ENCODE data around the gene FPR2.

FPR2 gene

DNA sequence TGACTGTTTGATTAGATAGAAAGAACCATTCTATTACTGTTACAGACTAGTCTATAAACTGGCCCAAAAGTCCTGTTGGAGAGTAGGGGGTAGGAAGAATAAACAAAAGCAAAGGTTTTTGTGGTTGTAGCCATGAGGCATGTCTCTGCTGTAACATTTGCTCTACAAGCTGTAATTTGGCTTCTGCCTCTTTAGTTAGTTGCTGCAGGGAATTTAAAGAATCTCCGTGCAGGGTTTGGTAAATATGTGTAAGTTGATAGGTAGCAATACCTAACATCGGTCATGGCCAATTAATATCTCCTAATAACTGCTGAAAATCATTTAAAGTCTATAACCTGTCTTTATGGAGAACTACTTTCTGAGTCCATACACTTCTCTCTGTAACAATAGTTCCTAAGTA lies 46.9 kb downstream of the FPR2 start:
- TF ChIP-seq, protein P1, sequence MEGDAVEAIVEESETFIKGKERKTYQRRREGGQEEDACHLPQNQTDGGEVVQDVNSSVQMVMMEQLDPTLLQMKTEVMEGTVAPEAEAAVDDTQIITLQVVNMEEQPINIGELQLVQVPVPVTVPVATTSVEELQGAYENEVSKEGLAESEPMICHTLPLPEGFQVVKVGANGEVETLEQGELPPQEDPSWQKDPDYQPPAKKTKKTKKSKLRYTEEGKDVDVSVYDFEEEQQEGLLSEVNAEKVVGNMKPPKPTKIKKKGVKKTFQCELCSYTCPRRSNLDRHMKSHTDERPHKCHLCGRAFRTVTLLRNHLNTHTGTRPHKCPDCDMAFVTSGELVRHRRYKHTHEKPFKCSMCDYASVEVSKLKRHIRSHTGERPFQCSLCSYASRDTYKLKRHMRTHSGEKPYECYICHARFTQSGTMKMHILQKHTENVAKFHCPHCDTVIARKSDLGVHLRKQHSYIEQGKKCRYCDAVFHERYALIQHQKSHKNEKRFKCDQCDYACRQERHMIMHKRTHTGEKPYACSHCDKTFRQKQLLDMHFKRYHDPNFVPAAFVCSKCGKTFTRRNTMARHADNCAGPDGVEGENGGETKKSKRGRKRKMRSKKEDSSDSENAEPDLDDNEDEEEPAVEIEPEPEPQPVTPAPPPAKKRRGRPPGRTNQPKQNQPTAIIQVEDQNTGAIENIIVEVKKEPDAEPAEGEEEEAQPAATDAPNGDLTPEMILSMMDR (IDR thresholded peaks at IDR 0.05) = no peak
- no peak overlapping the region for H3K27ac ChIP-seq
- H3K4me1 ChIP-seq (ENCODE audit: control insufficient read depth in 1 of 2, insufficient read depth in 1 of 2, low read depth in 1 of 2, low read length in 1 of 2) = no peaks in the 10 kb centered on the region
- no peaks in the 10 kb centered on the region for H3K9me3 ChIP-seq
- no peak overlapping the region for H3K4me3 ChIP-seq (ENCODE audit: low read depth in 1 of 2, low read length in 1 of 2)
- no peaks in the 10 kb centered on the region for H3K36me3 ChIP-seq
- H3K27me3 ChIP-seq = no peaks in the 10 kb centered on the region

DNA sequence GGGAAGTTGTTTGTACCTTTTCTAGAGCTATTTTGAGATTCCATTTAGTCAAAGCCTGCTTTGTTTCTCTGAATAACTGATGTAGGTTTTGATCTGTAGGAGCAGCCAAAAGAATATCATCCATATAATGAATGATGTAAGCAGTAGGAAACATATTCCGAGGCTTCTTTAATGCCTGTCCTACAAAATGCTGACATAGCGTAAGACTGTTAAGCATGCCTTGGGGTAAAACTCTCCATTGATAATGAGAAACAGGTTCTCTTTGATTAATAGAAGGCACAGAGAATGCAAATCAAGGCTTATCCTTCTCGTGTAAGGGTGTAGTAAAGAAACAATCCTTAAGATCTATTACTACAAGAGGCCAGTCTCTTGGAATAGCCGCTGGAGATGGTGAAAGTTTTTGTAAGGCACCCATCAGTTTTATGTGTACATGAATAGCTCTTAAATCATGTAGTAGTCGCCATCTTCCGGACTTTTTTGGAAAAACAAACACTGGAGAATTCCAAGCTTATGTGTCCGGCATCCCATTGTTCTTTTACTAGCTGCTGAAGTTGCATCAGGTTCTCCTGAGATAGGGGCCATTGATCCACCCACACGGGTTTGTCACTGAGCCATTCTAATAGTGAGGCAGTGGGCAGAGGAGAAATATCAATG lies 47.5 kb downstream of the FPR2 start:
- Histone ChIP-seq H3K4me3 (ENCODE audit: low read depth in 1 of 2, low read length in 1 of 2) (no peak overlapping the region), H3K36me3 (no peaks in the 10 kb centered on the region), H3K27ac (no peak overlapping the region), H3K4me1 (ENCODE audit: control insufficient read depth in 1 of 2, insufficient read depth in 1 of 2, low read depth in 1 of 2, low read length in 1 of 2) (no peaks in the 10 kb centered on the region), H3K27me3 (no peaks in the 10 kb centered on the region), H3K9me3 (no peaks in the 10 kb centered on the region)
- TF ChIP-seq, protein P1 (IDR thresholded peaks at IDR 0.05) = no peak

DNA sequence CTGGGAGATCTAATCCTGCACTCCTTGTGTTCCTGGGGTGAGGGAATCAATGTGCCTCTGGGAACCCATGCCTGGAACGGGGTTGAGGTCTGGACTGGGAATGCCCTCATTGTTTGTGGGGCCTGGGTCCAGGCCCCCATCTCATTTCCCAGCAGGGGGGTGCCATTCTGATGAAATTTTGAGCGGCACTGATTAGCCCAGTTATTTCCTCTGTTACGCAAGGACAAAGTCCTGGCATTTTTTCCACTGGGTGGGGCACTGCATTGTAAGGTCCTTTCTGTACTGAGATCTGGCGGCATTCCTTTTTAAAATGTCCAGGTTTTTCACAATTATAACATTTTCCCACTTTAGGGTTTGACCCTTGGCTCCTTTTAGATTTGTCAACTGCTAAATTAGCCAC lies 48.8 kb downstream of the FPR2 start:
- H3K27ac ChIP-seq = no peak overlapping the region
- TF ChIP-seq, protein P1 (IDR thresholded peaks at IDR 0.05) = no peak
- no peaks in the 10 kb centered on the region for H3K4me1 ChIP-seq (ENCODE audit: control insufficient read depth in 1 of 2, insufficient read depth in 1 of 2, low read depth in 1 of 2, low read length in 1 of 2)
- H3K9me3 ChIP-seq = no peaks in the 10 kb centered on the region
- H3K27me3 ChIP-seq = no peaks in the 10 kb centered on the region
- no peaks in the 10 kb centered on the region for H3K36me3 ChIP-seq
- H3K4me3 ChIP-seq (ENCODE audit: low read depth in 1 of 2, low read length in 1 of 2) = no peak overlapping the region

DNA sequence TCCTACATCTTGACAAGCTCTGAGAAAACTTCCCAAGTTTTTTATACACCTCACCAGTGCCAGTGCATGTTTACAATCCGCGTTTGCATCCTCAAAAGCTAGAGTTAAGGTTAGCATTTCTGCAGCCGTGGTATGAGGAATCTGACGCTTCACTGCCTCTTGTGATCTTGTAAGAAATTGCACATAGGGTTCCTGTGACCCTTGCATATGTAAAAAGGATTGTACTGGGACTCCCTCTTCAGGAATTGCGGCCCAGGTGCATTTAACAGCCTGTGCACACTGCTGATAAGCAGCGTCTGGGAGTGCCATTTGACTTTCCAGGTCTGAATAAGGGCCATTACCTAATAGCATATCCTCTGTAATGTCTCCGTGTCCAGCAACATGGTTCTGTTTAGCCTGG lies 49.2 kb downstream of the FPR2 start:
- TF ChIP-seq, protein P1 (IDR thresholded peaks at IDR 0.05) = no peak
- Histone ChIP-seq H3K36me3 (no peaks in the 10 kb centered on the region), H3K27ac (no peak overlapping the region), H3K4me1 (ENCODE audit: control insufficient read depth in 1 of 2, insufficient read depth in 1 of 2, low read depth in 1 of 2, low read length in 1 of 2) (no peaks in the 10 kb centered on the region), H3K4me3 (ENCODE audit: low read depth in 1 of 2, low read length in 1 of 2) (no peak overlapping the region), H3K9me3 (no peaks in the 10 kb centered on the region), H3K27me3 (no peaks in the 10 kb centered on the region)

DNA sequence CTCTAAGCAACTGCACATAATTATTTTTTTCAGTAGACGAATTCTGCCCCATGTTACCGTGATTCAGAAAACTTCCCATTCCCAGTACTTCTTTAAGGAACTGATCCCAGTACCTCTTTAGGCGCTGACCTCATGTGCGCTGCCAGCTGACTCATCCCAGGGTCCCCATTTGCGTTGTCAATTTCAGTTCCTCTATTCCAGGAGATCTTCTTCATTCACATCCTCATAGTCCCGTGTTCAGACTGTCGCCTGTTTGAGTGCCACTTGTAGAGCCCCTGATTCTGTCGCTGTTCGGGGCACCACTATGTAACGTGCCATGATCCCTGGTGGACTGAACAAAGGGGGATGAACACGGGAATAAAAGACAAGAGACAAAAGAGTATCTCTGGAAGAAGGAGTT lies 50.4 kb downstream of the FPR2 start:
- Histone ChIP-seq H3K27ac (no peak overlapping the region), H3K36me3 (no peaks in the 10 kb centered on the region), H3K4me1 (ENCODE audit: control insufficient read depth in 1 of 2, insufficient read depth in 1 of 2, low read depth in 1 of 2, low read length in 1 of 2) (no peaks in the 10 kb centered on the region), H3K4me3 (ENCODE audit: low read depth in 1 of 2, low read length in 1 of 2) (no peak overlapping the region), H3K9me3 (no peaks in the 10 kb centered on the region), H3K27me3 (no peaks in the 10 kb centered on the region)
- TF ChIP-seq, protein P1 (IDR thresholded peaks at IDR 0.05) = no peak

All from neutrophil (primary cell).